ENCODE data around the gene WDR45.
"Not testable (repeated sequence)": the region's sequence is repeated elsewhere in the genome, so short reads cannot be mapped to it uniquely, and the experiment has no call there.

Gene WDR45

DNA sequence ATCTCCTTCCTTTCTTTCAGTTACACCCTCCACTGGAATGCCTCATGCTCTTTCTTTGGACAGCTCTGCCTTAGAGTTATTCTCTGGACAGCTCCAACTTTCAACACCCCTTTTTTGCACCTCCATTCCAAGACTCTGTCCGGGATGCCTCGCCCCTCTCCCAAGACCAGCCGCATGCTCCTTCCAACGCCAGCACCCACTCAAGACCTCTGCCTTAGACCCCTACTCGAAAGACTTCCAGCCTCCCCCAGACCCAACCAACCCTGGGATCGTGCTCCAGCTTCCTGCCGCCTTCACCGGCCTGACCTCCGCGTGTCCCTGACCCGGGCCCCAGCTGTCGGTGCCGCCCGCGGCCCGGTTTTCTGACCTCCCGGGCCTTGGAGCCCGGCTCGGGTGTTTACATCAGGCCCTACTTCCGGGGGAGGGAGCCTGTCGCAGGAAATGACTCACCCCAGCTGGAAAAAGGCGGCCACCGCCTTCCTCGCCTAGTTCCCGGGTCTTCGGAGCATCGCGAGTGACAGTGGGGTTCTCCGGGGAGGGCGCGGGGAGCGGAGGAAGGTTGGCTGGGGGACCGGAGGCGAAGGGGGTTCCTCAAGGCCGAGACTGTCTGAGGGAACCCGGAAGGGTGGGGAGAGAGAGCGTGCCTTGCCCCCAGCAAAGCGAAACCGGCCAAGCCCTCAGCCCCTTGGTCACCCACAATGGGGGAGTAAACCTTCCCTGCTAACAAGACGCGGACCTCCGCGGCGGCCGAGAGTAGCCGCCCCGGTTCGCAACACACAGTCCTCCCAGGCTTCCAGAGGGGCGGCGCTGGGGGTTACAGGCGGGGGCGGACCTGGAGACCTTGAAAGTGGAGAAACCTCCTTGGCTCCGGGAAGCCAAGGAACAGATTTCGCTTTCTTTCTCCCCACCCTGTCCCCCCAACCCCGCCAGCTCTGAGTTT, at the start of gene WDR45:
WDR45 (minus strand) TSS at position 399 of the 940 bp plus-strand sequence. CDS start 1,792 bp downstream, outside the sequence.
- H3K9me3 ChIP-seq: no peaks in the 10 kb centered on the region
- H3K27me3 ChIP-seq: no peaks in the 10 kb centered on the region
- H3K27ac ChIP-seq: peak within 1 kb of the TSS; percentile 95 to 97
- peak within 1 kb of the TSS; percentile 72 to 80 for H3K4me3 ChIP-seq
- peaks cover 6 to 29% (median 26%) of the 10 kb centered on the region in 3 donors for H3K36me3 ChIP-seq
- H3K4me1 ChIP-seq: peaks cover 0 to 7% (median 0%) of the 10 kb centered on the region in 4 donors
- peak; percentile 70 to 83 for DNase-seq
- TF ChIP-seq, protein P1, sequence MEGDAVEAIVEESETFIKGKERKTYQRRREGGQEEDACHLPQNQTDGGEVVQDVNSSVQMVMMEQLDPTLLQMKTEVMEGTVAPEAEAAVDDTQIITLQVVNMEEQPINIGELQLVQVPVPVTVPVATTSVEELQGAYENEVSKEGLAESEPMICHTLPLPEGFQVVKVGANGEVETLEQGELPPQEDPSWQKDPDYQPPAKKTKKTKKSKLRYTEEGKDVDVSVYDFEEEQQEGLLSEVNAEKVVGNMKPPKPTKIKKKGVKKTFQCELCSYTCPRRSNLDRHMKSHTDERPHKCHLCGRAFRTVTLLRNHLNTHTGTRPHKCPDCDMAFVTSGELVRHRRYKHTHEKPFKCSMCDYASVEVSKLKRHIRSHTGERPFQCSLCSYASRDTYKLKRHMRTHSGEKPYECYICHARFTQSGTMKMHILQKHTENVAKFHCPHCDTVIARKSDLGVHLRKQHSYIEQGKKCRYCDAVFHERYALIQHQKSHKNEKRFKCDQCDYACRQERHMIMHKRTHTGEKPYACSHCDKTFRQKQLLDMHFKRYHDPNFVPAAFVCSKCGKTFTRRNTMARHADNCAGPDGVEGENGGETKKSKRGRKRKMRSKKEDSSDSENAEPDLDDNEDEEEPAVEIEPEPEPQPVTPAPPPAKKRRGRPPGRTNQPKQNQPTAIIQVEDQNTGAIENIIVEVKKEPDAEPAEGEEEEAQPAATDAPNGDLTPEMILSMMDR (IDR thresholded peaks at IDR 0.05): no peak
- intact Hi-C loops (cut with DNase I; ENCODE audit: low total_unique reads): no loop called here

- H3K4me1 ChIP-seq: no peaks in the 10 kb centered on the region
- DNase-seq: no peak
- no peaks in the 10 kb centered on the region for H3K9me3 ChIP-seq
- no peak overlapping the region for H3K27ac ChIP-seq
- TF ChIP-seq, protein P1 (IDR thresholded peaks at IDR 0.05): no peak
- intact Hi-C loops (cut with DNase I; ENCODE audit: low total_unique reads): no loop called here
- no peaks in the 10 kb centered on the region for H3K27me3 ChIP-seq
- H3K4me3 ChIP-seq: no peak overlapping the region
- no peaks in the 10 kb centered on the region for H3K36me3 ChIP-seq
Measured at GRCh38 chrX:49129427-49129826, 49.7 kb upstream of the WDR45 start.

DNA sequence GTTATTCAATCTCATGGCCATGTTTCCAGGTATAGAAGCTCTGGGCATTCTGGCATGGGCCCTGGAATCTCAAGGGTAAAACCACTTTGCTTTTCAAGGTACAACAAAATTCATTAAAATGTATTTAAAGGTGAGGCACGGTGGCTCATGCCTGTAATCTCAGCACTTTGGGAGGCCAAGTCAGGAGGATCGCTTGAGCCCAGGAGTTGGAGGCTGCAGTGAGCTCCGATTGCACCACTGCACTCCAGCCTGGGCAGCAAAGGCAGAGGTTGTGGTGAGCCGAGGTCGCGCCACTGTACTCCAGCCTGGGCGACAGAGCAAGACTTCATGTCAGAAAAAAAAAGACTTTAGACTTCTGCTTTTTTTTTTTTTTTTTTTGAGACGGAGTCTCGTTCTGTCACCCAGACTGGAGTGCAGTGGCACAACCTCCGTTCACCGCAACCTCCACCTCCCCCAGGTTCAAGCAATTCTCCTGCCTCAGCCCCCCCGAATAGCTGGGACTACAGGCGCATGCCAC, 48.1 kb upstream of the WDR45 start:
- intact Hi-C loops (cut with DNase I; ENCODE audit: low total_unique reads); H3K27me3 ChIP-seq; H3K27ac ChIP-seq; DNase-seq; H3K36me3 ChIP-seq; H3K4me3 ChIP-seq; H3K9me3 ChIP-seq; H3K4me1 ChIP-seq: not testable (repeated sequence)

GRCh38 chrX:49122499-49122898, 42.8 kb upstream of the WDR45 start:
- no peaks in the 10 kb centered on the region for H3K27me3 ChIP-seq
- no peak for DNase-seq
- peak overlapping the region; percentile 70 to 82 for H3K4me3 ChIP-seq
- peaks cover 0 to 33% (median 15%) of the 10 kb centered on the region in 3 donors for H3K36me3 ChIP-seq
- TF ChIP-seq, protein P1 (IDR thresholded peaks at IDR 0.05): no peak
- peak overlapping the region in 1 of 2 donors; percentile 63 for H3K27ac ChIP-seq
- intact Hi-C loops (cut with DNase I; ENCODE audit: low total_unique reads): no loop called here
- H3K9me3 ChIP-seq: no peaks in the 10 kb centered on the region
- peaks cover 0 to 15% (median 7%) of the 10 kb centered on the region in 4 donors for H3K4me1 ChIP-seq

- Histone ChIP-seq H3K36me3 (peaks cover 0 to 57% (median 34%) of the 10 kb centered on the region in 3 donors), H3K9me3 (no peaks in the 10 kb centered on the region)
- intact Hi-C loops (cut with DNase I; ENCODE audit: low total_unique reads): no loop called here
Measured at GRCh38 chrX:49120091-49120490, 40.4 kb upstream of the WDR45 start.

More at GRCh38 chrX:49120091-49120490, 40.4 kb upstream of the WDR45 start:
- DNase-seq: no peak
- Histone ChIP-seq H3K27me3 (no peaks in the 10 kb centered on the region), H3K4me3 (no peak overlapping the region), H3K27ac (no peak overlapping the region), H3K4me1 (peaks cover 0 to 15% (median 7%) of the 10 kb centered on the region in 4 donors)
- TF ChIP-seq, protein P1 (IDR thresholded peaks at IDR 0.05): no peak
